T-helper 9 cell (primary cell): Measurements from ENCODE around the gene ZNF587.
"Not testable (repeated sequence)": the region's sequence is repeated elsewhere in the genome, so short reads cannot be mapped to it uniquely, and the experiment has no call there.

ENCODE experiments used
- DNase-seq: peaks from one replicate; pipeline ENCODE4 v3.0.0-alpha.2; 2020
- total RNA-seq, 2 donors: gene quantifications; one replicate each; lab custom pipeline; 2026; lab: John Stamatoyannopoulos, UW

ZNF587 gene
- 46.9 to 57.0 reads per million in 2 donors for total RNA-seq

DNA sequence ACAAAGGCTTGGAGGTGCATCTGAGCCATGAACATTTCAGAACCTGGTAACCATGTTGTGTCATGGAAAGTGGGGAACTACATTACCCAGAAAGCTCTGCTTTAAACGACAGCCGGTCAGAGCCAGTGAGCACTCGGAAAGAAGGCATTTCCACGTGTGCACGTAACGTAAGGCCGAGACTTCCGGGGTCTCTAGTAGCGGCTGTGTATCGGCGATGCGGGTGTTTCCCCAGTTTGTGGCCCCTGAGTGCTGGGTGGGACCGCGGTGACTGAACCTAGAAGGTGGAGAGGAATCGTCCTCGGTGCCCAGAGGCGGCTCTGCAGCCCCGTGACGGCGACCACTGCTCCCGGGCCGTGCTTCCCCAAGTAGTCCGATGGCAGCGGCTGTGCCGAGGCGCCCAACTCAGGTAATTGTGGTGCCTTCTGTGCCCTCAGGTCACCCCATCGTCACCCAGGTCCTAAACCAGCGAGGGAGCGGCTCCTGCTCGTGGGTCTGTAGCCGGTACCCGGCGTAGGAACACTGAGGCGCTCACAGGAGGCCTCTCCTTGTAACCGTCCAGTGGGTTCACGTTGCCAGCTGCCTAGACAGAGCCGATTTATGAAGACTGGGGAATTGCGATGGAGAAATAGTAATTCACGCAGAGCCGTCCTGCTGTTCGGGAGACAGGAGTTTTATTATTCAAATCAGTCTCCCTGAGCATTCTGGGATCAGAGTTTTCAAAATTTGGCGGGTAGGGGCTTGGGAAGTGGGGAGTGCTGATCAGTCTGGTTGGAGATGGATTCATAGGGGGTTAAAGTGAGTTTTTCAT lies at the start of gene ZNF587:
TSS of gene ZNF587 (plus strand) at position 194 of the 808 bp plus-strand sequence. CDS start at position 374, 180 bp downstream.
- peak; percentile 67 for DNase-seq

DNA sequence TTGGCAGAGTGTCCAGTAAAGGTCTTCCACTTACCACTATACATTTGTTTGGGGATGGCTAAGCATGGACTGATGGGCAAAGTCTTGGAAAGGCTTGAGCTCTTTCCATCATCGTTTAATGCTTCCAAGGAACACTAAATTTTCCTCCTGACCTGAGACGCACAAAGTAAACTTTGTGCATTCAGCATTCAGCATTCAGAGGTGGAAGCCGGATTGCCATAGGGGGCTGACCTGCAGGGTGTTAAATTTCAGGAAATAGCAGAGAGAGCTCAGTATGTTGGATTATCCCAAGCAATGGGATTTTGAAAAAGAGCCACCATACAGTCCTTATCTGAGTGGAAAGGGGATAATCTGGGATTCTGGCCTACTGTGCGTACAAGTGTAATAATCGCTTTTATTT lies 49.0 kb upstream of the ZNF587 start:
- DNase-seq, result no peak

DNA sequence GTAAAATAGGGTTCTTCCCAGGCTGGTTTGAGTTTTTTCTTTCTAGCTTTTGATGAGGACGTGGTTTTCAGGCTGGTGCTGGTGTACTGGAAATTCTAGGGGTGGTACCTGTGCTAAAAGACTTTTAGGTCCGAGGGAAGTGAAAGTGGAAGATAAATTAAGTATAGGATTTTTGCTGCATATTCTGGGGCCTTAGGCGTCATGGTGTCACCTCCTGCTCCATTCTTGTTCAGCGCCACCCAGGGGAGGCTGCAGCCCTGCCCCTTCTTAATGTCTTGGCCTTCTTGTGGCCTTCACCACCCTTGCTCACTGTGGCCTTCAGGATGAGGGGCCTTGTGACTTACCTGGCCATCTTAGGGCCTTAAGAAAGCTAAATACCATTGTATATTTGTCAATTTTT lies 47.4 kb upstream of the ZNF587 start:
- no peak for DNase-seq

DNA sequence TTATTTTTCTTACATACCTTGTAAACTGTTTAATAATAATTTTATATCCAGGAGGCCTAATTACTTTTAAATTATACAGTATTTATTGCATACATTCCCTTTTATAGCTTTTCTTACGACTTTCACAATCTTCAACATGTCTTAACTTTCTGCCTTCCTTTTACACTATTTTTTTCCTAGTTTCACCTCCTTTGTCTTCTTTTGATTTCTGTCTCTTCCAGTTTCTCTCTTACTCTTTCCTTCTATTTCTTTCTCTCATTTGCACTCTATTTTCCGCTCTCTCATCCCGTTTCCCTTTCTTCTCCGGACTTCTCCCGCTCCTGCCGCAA lies 46.4 kb upstream of the ZNF587 start:
- no peak for DNase-seq

DNA sequence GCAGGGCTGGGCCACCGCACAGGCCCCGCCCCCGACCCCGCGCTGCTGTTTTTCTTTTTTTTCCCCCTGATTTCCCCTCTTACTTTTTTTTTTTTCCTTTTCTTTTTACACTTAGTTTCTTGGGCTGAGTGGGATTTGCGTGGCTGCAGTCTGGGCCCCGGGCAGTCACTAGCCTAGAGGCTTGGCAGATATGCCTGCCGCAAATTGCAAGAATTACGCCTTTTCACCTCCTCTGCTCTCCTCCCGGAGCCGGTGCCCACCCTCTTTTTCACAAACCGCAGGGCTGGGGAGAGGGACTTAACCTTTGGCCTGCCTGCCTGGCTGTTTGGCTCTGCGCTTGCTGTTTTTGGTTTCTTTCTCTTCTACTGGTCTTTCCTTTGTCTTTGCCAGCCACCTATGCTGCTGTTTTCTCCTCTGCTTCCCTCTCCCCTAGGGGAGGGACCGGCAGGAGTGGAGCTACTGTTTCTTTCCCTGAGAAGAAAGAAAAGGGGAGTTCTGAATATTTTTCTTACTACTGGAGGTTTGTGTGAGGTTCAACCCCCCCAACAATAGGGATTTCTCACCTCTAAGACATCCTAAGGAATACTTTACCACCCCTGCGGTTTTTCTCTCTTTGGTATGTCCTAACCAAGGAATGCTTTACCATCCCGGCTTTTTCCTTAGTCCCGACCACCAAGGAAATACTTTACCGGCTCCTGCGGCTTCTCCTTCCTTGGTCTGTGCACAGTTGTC lies 45.9 kb upstream of the ZNF587 start:
- no peak for DNase-seq

DNA sequence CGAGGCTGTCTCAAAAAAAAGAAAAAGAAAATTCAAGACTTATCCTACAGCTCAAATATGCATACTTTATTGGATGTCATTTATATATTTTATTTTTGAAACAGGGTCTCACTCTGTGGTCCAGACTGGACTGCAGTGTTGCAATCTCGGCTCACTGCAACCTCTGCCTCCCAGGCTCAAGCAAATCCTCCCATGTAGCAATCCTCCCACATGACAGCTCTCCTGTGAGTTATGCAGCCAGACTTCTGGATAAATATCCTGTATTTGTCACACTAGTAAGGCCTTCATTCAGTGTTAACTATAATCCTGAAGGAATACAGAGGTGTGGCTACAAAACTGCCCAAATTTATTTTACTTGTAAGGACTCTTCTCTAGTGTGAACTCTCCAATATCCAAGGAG lies 42.1 kb upstream of the ZNF587 start:
- DNase-seq, result no peak

DNA sequence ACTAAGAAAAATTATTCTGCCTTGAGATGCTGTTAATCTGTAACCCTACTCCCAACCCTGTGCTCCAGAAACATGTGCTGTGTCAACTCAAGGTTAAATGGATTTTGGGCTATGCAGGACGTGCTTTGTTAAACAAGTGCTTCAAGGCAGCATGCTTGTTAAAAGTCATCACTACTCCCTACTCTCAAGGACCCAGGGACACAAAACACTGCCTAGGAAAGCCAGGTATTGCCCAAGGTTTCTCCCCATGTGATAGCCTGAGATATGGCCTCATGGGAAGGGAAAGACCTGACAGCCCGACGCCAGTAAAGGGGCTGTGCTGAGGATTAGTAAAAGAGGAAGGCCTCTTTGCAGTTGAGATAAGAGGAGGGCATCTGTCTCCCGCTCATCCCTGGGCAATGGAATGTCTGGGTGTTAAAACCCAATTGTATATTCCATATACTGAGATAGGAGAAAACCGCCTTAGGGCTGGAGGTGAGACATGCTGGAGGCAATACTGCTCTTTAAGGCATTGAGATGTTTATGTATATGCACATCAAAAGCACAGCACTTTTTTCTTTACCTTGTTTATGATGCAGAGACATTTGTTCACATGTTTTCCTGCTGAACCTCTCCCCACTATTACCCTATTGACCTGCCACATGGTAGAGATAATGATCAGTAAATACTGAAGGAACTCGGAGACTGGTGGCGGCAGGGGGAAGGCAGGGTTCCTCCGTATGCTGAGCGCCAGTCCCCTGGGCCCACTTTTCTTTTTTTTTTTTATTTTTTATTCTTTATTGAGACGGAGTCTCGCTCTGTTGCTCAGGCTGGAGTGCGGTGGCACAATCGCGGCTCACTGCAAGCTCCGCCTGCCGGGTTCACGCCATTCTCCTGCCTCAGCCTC lies 39.0 kb upstream of the ZNF587 start:
- not testable (repeated sequence) for DNase-seq

DNA sequence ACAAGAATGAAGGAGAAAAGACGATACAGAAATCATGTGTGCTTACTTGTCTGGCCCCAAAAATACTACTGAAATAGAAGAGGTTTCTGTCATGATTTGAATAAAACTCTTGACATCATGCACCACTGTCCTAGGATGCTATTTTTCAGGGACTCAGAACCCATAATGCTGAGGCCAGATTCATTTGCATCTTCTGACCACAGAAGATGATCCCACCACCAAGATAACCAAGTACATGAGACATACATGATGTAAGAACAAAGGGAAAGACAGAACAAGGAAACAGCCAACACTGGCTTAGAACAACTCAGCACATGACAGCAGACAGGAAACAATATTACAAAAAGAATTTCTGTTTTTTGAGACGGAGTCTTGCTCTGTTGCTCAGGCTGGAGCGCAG lies 37.4 kb upstream of the ZNF587 start:
- no peak for DNase-seq

DNA sequence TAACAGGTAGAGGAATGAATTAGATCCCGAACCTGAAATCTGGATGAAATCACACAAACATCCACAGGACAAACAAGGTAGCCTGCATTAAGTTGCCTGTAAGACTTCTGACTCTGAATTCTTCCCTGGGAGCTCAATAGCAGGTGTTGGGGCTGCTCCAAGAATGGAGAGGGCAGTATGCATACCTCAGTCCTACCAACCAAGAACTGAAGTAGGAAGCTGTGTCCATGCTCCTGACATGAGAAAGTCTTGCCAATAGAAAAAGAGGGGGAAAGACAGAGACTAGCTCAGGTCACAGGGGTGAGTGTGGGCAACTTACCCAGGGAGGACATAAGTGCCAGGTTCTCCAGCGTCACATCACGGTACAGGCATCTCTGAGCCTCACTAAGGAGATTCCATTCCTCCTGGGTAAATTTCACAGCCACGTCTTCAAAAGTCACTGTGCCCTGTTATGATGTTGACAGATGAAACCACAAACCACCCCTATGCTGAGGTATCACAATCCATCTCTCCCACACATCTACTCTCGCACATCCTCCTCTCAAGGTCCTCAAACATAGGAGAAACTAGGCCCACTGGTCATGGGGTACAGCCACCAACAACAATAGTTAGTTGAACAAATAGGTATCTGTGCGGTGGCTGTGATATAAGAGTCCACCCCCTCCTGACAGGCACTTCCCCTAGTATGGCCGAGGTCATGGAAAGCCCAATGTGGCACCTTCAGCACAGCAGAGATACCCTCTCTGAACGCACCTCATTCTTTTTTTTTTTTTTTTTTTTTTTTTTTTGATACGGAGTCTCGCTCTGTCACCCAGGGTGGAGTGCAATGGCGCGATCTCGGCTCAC lies 36.5 kb upstream of the ZNF587 start:
- DNase-seq, result not testable (repeated sequence)

DNA sequence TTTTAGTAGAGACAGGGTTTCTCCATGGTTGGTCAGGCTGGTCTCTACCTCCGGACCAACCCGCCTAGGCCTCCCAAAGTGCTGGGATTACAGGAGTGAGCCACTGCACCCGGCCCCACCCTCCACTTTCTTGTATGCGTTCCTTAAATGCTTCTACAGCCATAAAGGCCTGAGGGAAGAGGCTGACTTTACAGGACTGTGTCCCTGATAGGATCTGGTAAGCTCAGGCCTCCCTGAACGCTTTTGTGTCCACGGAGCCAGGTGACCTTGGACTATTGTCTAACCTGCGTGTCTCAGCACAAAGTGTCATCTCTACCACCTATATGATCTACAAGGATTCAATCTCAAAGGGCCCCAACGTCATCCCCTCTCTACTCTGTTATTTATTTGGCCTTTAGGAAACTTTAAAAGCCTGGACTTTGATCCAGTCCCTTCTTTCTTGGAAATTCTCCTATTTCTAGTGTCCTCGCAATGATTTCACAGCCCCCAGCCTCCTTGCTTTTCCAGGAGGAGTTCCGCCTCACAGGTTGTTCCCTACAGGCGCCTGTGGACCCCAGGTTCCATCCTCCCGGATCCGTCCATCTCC lies 35.6 kb upstream of the ZNF587 start:
- no peak for DNase-seq

DNA sequence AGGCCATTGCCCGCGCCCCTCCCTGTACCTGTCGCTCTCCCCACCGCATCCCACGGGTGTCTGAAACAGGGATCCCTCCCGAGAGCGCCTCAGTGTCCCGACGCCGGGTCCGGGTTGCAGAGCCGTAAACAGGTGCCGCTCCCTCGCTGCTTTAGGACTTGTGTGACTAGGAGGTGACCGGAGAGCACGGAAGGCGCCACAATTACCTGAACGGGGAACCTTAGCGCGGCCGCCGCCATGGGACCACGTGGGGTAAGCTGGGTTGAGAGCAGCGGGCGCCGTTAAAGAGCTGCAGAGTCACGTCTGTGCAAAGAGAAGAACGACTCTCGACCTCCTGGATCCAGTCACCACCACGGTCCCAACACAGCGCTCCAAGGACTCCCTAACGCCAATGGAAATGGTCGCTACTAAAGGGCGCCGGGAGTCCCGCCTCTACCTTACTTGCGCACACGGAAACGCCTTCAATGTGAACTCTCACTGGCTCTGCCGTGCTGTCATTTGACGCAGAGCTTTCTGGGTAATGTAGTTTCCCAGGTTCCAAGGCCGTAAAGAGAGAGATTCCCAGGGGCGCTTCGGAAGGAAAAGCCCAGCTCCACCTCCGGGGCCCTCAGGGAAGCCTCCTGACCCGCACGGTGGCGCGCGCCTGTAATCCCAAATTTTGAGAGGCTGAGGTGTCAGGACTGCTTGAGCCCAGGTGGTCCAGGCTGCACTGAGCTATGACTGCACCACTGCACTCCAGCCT lies 35.0 kb upstream of the ZNF587 start, which contains the start of gene ZNF552:
TSS of gene ZNF552 (minus strand) at position 409 of the 742 bp plus-strand sequence. CDS start at position 239, 170 bp downstream.
- peak; percentile 63 for DNase-seq

DNA sequence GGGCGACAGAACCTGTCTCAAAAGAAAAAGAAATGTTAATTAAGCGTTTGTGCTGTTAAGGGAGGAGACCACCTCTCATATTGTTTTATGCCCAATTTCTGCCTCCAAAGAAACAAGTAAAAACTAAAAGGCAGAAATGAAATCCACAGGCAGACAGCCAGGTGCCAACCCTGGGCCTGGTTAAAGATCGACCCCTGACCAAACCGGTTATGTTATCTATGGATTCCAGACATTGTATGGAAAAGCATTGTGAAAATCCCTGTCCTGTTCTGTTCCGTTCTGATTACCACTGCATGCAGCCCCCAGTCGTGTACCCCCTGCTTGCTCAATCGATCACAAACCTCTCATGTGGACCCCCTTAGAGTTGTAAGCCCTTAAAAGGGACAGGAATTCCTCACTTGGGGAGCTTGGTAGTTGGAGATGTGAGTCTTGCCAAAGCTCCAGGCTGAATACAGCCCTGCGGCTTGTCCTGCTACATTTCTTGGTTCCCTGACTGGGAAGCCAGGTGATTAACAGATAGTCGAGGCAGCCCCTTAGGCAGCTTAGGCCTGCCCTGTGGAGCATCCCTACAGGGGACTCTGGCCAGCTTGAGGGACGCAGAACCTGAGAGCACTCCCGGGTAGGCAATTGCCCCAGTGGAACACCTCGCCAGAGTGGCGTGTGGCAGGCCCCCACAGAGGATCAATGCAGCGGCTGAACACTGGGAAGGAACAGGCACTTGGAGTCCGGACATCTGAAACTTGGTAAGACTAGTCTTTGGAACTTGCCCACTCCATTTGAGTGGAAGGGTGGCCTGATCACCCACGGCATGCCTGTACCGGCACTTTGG lies 34.2 kb upstream of the ZNF587 start:
- DNase-seq, result no peak

DNA sequence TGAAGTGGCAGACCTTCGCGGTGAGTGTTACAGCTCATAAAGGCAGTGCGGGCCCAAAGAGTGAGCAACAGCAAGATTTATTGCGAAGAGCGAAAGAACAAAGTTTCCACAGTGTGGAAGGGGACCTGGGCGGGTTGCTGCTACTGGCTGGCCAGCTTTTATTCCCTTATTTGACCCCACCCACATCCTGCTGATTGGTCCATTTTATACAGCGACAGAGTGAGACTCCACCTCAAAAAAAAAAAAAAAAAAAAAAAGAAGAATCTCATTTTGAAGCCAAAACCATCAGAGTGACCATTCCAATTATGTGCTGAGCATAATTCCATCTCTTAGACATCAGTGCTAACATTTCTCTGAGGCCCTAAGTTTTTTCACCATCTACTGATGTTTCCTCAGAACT lies 33.0 kb upstream of the ZNF587 start:
- no peak for DNase-seq

DNA sequence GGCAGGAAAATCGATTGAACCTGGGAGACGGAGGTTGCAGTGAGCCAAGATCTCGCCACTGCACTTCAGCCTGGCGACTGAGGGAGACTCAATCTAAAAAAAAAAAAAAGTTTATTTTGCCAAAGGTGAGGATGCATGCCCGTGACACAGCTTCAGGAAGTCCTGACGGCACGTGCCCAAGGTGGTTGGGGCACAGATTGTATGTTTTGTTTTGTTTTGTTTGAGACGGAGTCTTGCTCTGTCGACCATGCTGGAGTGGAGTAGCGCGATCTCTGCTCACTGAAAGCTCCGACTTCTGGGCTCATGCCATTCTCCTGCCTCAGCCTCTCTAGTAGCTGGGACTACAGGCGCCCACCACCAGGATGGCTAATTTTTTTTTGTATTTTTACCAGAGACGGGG lies 31.7 kb upstream of the ZNF587 start:
- no peak for DNase-seq

DNA sequence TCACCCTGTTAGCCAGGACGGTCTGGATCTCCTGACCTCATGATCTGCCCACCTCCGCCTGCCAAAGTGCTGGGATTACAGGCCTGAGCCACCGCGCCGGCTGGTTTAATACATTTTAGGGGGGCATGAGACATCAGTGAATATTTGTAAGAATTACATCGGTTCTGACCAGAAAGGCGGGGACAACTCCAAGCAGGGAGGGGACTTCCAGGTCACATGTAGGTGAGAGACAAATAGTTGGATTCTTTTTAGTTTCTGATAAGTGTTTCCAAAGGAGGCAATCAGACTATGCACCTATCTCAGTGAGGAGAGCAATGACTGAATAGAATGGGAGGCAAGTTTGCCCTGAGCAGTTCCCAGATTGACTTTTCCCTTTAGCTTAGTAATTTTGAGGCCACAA lies 31.3 kb upstream of the ZNF587 start:
- no peak for DNase-seq

DNA sequence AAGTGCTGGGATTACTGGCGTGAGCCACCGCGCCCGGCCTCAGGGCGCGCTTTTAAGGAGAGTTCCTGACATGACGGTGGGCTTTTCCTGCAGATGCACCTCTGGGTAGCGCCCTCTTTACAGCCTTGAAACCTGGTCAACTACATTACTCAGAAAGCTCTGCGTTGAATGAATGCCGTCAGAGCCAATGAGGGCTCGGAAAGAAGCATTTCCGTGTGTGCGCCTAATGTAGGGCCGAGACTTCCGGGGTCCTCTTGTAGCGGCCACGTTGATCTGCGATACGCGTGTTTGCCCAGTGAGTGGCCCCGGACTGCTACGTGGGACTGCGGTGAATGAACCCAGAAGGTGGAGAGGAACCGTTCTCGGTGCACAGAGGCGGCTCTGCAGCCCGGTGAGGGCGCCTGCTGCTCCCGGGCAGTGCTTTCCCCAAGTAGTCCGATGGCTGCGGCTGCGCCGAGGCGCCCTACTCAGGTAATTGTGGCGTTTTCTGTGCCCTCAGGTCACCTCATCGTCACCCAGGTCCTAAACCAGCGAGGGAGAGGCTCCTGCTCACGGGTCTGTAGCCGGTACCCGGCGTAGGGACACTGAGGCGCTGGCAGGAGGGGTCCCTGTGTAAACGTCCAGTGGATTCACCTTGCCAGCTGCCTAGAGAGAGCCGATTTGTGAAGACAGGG lies 30.0 kb upstream of the ZNF587 start:
- peak; percentile 67 for DNase-seq

DNA sequence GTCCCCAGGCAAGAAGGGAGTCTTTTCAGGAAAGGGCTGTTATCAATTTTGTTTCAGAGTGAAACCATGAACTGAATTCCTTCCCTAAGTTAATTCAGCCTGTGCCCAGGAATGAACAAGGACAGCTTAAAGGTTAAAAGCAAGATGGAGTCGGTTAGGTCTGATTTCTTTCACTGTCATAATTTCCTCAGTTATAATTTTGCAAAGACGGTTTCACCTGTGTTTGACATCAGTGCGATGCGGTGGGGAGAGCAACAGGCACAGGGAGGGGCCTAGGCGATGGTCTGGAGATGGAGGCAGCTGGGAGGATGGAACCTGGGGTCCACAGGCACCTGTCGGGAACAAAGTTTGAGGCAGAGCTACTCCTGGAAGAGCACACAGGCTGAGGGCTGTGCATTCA lies 29.1 kb upstream of the ZNF587 start:
- DNase-seq, result no peak

DNA sequence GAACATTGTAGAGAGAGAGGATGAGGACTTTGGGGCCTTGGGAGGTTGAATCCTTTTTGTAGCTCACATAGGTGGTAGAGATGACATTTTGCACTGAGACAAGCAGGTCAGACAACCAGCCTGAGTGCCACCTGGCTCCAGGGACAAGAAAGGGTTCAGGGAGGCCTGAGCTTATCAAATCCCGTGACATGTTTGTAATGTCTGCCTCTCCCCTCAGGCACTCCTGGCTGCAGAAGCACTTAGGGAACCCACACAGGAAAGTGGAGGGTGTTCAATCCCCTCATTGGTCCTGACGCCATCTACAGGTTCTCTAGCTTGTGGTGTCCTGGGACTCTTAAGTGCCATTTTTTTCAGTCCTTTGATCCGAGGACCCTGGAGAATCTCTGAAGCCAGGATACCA lies 28.6 kb upstream of the ZNF587 start:
- DNase-seq, result not testable (repeated sequence)

DNA sequence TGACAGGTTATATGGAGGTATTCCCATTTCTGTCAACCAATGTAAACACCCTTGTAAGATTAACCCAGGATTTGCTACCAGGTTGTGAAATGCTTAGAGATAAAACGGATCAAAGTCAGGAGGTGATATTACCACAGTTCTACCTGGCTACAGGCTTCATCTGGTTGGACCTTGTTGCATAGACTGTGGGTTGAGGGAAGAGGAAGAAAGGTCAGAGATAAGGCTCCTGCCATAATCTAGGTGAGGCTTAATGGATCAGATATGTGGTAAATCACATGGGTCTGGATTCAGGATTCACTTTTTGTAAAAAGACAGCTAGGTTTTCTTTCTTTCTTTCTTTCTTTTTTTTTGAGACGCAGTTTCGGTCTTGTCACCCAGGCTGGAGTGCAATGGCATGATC lies 28.2 kb upstream of the ZNF587 start:
- DNase-seq, result not testable (repeated sequence)
